Neural crest cell (in vitro differentiated cells): ENCODE measurements around the gene ZDHHC14. TPM values are rescaled to one million over a fixed set of nuclear protein-coding genes. Genes with fewer than 3 reads are reported as not detected.

Source experiments
- DNase-seq: peaks from one replicate; pipeline ENCODE4 v3.0.0; 2021; ENCODE audit warnings: low read depth, mixed read lengths, low spot score
- H3K27ac Mint-ChIP-seq: one replicate; pipeline ENCODE4 v1.8.0; 2021; ENCODE audit warnings: mild to moderate bottlenecking, mixed read lengths; ENCODE audit not compliant: unreplicated experiment
- H3K27me3 Mint-ChIP-seq: 2 replicates; pipeline ENCODE4 v1.8.0; 2021; ENCODE audit warnings: low read depth, mild to moderate bottlenecking, mixed read lengths
- H3K36me3 Mint-ChIP-seq: 2 replicates; pipeline ENCODE4 v1.8.0; 2021; ENCODE audit warnings: low read depth, mild to moderate bottlenecking, mixed read lengths
- H3K4me1 Mint-ChIP-seq: 2 replicates; pipeline ENCODE4 v1.8.0; 2021; ENCODE audit warnings: mixed read lengths
- H3K4me3 Mint-ChIP-seq: one replicate; pipeline ENCODE4 v1.8.0; 2021; ENCODE audit warnings: mild to moderate bottlenecking, mixed read lengths
- H3K9me3 Mint-ChIP-seq: 2 replicates; pipeline ENCODE4 v1.8.0; 2021; ENCODE audit warnings: mixed read lengths
- total RNA-seq: library from RNA; stranded (reverse); gene quantifications from 2 replicates; pipeline ENCODE4 v1.2.1, GENCODE V29; 2021
- TF ChIP-seq, protein P1 (sequence below): fragments of 200-600 bp; sonication (generic); conservative IDR thresholded peaks from 2 replicates; pipeline ENCODE4 v1.5.0; 2021; ENCODE audit warnings: antibody characterized with exemption, mild to moderate bottlenecking

ZDHHC14 gene
- total RNA-seq, 1 donor from 2014 or later: 5.3 TPM

DNA sequence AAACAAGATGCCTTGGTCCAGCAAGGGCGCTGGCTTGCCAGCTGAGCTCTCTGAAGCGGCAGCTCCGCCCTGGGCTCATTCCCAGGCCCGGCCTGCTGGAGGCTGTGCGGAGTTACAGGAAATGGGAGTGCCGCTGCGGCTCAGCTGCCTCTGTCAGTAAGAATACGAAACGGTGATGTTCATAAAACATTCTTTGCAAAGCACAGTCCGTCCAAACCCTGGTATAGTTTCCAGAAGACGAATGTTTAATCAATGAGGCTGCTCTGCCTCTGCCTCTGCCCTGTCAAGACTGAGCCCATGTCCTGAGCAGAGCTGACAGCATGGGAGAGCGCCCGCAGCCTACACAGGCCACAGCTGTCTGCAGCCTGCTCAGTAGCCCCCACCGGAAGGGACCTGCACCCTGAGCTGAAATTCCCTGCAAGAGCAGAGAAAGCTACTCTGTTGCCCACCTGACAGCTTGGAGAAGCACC is 288.8 kb downstream of the ZDHHC14 start:
- Mint-ChIP-seq H3K9me3 (no peaks in the 10 kb centered on the region), H3K36me3 (no peaks in the 10 kb centered on the region), H3K4me1 (peaks cover 11% of the 10 kb centered on the region), H3K27me3 (peaks cover 7% of the 10 kb centered on the region), H3K4me3 (no peak overlapping the region), H3K27ac (no peak overlapping the region)
- TF ChIP-seq, protein P1, sequence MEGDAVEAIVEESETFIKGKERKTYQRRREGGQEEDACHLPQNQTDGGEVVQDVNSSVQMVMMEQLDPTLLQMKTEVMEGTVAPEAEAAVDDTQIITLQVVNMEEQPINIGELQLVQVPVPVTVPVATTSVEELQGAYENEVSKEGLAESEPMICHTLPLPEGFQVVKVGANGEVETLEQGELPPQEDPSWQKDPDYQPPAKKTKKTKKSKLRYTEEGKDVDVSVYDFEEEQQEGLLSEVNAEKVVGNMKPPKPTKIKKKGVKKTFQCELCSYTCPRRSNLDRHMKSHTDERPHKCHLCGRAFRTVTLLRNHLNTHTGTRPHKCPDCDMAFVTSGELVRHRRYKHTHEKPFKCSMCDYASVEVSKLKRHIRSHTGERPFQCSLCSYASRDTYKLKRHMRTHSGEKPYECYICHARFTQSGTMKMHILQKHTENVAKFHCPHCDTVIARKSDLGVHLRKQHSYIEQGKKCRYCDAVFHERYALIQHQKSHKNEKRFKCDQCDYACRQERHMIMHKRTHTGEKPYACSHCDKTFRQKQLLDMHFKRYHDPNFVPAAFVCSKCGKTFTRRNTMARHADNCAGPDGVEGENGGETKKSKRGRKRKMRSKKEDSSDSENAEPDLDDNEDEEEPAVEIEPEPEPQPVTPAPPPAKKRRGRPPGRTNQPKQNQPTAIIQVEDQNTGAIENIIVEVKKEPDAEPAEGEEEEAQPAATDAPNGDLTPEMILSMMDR: peak; percentile 32
- peak; percentile 46 for DNase-seq

DNA sequence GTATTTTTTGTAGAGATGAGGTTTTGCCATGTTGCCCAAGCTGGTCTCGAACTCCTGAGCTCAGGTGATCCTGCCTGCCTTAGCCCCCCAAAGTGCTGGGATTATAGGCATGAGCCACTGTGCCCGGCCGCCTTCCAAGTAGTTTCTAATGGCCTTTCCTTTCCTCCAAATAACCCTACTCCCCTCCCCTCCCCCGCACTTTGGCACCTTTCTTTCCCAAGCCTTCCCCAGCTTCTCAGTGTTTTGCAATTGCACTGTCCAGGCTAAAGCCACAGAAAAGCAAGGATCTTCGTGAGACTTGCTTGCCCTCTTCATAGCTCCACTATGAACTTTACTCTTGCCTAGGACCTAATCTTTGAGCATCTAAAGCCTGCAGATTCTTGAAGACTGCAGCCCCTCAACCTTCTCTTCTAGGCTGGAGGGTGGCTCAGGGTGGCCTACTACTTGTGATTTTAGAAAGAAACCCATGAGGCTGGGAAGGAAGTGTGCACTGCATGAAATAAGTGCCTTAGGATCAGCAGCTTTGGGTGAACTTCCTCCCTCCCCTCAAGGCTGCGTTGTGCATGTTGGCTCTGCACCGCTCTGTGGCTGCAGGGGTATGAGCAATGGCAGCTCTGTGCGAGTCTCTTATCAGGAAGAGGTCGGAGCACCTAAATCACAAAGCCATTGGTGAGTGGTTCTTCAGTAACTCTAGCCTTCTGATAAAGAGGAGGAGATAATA is 289.6 kb downstream of the ZDHHC14 start:
- TF ChIP-seq, protein P1: no peak
- Mint-ChIP-seq H3K4me1 (peaks cover 11% of the 10 kb centered on the region), H3K36me3 (no peaks in the 10 kb centered on the region), H3K27me3 (peaks cover 7% of the 10 kb centered on the region), H3K4me3 (no peak overlapping the region), H3K9me3 (no peaks in the 10 kb centered on the region), H3K27ac (no peak overlapping the region)
- no peak for DNase-seq

DNA sequence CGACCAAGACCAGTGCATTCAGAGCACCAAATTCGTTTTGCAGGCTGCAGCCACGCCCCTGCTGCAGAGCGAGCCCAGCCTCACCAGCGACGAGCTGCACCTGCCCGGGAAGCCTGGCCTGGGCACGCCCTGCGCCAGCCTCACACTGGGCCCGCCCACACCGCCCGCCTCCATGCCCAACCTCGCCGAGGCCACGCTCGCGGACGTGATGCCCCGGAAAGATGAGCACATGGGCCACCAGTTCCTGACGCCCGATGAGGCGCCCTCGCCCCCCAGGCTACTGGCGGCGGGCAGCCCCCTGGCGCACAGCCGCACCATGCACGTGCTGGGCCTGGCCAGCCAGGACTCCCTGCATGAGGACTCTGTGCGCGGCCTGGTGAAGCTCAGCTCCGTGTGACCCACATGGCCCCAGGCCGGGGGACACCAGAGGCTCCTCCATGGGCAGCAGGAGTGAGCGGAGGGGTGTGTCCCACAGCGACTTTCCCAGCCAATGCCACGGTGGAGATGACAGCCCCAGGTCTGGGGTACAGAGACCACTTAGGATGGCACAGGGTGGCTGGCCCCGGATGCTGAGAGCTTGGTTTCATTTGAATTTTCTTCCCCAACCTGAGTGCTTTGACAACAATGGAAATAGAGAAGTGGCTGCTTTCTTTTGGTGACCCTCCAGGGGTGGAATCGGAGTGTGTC is 291.9 kb downstream of the ZDHHC14 start:
- H3K36me3 Mint-ChIP-seq: no peaks in the 10 kb centered on the region
- H3K4me1 Mint-ChIP-seq: peaks cover 11% of the 10 kb centered on the region
- H3K4me3 Mint-ChIP-seq: no peak overlapping the region
- TF ChIP-seq, protein P1: no peak
- no peak for DNase-seq
- peaks cover 4% of the 10 kb centered on the region for H3K27me3 Mint-ChIP-seq
- H3K9me3 Mint-ChIP-seq: no peaks in the 10 kb centered on the region
- H3K27ac Mint-ChIP-seq: no peak overlapping the region

DNA sequence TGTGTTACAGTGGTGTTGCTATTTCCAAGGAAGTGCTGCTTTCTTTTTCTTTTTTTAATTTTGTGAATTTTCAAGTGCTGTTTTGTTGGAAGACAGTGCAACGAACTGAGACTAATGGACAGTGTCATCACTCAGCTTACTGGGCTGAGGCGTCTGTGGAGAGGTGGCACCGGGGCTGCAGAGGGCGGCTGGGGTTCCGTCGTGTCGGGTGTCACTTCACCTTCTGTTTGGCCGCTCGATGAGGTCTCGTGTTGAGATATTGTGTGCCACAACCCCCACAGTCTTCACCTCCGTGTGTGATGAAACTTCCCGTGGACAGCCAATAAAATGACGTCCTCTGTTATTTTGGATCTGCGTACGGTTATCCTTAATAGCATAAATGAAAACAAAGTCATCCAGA is 292.6 kb downstream of the ZDHHC14 start:
- TF ChIP-seq, protein P1: no peak
- Mint-ChIP-seq H3K36me3 (no peaks in the 10 kb centered on the region), H3K27me3 (peaks cover 4% of the 10 kb centered on the region), H3K4me1 (peaks cover 11% of the 10 kb centered on the region), H3K4me3 (no peak overlapping the region), H3K9me3 (no peaks in the 10 kb centered on the region), H3K27ac (no peak overlapping the region)
- no peak for DNase-seq

DNA sequence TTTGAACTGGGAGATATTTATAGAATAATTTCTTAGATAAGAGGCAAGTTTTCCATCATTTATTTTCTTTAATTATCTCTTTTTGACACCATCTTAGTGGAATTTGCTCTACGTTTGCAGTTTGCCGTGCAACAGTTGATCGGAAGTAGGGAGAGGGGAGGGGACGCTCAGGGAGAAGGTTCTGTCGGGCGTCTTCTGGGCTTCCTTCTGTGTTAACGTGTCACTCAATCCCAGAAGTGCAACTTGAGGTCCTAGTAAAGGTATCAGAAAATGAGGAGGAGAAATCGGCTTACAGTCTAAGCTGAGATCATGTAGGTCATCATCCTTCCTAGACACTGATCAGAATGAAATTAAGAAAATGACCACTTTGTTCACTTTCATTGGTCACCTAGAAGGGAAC is 293.1 kb downstream of the ZDHHC14 start:
- H3K4me3 Mint-ChIP-seq: no peak overlapping the region
- TF ChIP-seq, protein P1: no peak
- no peaks in the 10 kb centered on the region for H3K36me3 Mint-ChIP-seq
- peaks cover 4% of the 10 kb centered on the region for H3K27me3 Mint-ChIP-seq
- H3K9me3 Mint-ChIP-seq: no peaks in the 10 kb centered on the region
- H3K4me1 Mint-ChIP-seq: peaks cover 11% of the 10 kb centered on the region
- H3K27ac Mint-ChIP-seq: no peak overlapping the region
- DNase-seq: no peak
